NCI-H2196 treated with DMSO at 0.1 percent for 48 hours (cell line): ENCODE data around the gene ERVK3-1.
"Not testable (repeated sequence)": the region's sequence is repeated elsewhere in the genome, so short reads cannot be mapped to it uniquely, and the experiment has no call there.

Source experiments
- DNase-seq: peaks from one replicate; lab custom pipeline; 2025; ENCODE audit not compliant: unreplicated experiment; lab: John Stamatoyannopoulos, UW

Gene ERVK3-1, protein sequence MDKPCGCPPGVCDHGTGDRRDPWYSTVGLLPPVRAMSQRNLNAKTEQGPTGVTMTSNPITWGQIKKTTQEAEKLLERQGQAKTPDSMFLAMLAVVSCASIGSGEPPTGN

DNA sequence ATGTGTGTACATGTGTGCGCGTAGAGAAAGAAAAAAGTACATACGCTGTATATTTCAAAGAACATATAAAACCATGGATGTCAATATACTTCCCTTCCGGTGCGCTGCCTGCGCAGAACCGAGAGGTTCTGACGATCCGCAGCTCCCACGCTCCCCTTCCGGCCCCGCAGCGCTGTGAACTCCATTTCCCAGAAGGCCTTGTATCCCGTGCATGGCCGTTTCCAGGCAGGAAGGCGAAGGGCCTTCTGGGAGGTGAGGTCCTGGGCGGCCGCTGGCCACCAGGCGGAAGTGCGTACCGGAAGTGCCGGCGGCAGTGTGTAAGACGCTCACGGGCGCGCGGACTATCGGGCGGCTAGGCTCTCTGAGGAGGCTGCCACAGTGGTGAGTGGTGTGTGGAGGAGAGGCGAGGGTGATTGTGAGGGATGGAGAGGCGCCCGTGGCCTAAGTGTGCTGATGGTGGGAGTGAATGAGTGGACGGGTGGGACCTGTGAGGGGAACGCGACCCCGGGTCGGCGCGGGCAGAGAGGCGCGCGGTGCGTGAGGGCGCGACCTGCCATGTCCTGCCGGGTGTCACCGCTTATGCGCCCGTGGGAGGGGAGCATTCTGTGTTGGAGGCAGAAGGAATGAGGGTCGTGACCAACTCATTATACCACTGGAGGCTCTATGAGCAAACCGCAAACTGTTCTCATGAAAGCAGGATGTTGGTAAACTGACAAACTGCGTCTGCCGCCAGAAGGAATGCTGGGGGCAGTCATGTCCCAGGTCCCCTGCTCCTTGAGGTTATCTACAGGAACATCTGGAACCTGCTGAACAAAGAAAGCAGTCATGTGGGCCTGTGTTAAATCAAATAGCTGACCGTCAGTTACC, at the start of gene ERVK3-1:
Gene ERVK3-1, plus strand, starts transcription at position 313 of the 867 bp plus-strand sequence. CDS start 6,792 bp downstream, outside the sequence.
- peak; percentile 95 for DNase-seq

DNA sequence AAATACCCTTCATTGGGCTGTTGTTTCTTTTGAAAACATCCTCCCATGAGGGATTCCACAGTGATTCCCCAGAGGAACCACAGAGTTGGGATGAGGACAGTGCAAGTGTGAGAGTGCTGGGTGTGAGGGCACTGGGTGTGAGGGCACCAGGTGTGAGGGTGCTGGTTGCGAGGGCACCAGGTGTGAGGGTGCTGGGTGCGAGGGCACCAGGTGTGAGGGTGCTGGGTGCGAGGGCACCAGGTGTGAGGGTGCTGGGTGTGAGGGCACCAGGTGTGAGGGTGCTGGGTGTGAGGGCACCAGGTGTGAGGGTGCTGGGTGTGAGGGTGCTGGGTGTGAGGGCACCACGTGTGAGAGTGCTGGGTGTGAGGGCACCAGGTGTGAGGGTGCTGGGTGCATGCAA, 46.9 kb upstream of the ERVK3-1 start:
- DNase-seq: not testable (repeated sequence)

DNA sequence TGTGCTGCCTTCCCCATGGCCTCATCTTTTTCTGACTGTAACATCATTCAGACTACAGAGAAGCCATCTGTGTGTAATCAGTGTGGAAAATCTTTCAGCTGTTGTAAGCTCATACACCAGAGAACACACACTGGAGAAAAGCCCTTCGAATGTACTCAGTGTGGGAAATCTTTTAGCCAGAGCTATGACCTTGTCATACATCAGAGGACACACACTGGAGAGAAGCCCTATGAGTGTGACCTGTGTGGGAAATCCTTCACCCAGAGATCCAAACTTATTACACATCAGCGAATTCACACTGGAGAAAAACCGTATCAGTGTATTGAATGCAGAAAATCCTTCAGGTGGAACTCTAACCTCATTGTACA, 43.6 kb upstream of the ERVK3-1 start:
- DNase-seq: no peak

DNA sequence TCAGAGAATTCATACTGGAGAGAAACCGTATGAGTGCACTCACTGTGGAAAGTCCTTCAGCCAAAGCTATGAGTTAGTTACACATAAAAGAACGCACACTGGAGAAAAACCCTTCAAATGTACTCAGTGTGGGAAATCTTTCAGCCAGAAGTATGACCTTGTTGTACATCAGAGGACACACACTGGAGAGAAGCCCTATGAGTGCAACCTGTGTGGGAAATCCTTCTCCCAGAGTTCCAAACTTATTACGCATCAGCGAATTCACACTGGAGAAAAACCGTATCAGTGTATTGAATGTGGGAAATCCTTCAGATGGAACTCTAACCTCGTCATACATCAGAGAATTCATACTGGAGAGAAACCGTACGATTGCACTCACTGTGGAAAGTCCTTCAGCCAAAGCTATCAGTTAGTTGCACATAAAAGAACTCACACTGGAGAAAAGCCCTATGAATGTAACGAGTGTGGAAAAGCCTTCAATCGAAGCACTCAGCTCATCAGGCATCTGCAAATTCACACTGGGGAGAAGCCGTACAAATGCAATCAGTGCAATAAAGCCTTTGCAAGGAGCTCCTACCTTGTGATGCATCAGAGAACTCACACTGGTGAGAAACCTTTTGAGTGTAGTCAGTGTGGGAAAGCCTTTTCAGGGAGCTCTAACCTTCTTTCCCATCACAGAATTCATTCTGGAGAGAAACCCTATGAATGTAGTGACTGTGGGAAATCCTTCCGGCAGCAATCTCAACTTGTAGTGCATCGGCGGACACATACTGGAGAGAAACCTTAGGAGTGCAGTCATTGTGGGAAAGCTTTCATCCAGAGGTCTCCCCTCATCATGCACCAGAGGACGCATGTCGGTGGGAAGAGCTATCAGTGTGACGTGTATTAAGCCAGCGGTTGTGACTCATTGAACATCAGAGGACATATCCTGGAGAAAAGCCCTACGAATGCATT, 42.9 kb upstream of the ERVK3-1 start:
- DNase-seq: no peak

DNA sequence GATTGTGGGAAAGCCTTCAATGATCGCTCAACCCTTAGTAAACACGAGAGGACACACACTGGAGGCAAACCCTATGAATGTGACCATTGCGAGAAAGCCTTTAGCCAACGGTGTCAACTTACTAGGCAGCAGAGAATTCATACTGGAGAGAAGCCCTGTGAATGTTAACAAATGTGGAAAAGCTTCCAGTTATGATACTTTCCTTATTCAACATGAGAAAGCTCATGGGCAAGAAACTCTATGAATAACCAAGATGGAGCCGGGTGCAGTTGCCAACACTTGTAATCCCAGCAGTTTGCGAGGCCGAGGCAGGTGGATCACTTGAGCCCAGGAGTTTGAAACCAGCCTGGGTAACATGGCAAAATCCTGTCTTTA, 42.3 kb upstream of the ERVK3-1 start:
- no peak for DNase-seq

DNA sequence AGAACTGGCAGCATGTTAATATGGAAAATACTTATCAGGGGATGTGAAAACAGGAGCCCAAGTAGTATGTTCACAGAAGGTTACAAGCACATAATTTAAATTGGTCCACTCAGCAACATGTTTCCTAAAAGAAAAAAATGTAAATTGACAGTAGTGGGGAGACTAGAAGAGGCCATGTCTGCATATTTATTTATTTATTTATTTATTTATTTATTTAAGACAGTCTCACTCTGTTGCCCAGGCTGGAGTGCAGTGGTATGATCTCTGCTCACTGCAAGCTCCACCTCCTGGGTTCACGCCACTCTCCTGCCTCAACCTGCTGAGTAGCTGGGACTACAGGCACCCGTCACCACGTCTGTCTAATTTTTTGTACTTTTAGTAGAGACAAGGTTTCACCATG, 40.1 kb upstream of the ERVK3-1 start:
- no peak for DNase-seq

DNA sequence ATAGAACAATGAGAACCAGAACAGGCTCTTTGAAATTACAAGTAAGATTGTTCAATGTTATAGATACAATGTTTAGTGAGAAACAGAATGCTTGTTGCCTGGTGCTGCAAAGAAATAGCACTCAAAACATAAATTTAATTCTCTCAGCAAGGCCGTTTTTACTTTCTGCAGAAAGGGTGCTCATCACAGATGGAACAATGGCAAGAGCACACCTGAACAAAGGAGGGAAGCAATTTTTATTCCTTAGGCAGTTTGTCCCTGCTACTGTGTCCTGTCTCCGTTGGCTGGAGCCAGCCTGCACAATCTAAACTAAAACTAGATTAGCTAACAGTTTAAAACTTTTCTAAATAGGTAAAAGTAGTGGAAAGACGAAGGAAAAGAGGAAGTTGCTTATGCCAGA, 36.8 kb upstream of the ERVK3-1 start:
- DNase-seq: no peak

DNA sequence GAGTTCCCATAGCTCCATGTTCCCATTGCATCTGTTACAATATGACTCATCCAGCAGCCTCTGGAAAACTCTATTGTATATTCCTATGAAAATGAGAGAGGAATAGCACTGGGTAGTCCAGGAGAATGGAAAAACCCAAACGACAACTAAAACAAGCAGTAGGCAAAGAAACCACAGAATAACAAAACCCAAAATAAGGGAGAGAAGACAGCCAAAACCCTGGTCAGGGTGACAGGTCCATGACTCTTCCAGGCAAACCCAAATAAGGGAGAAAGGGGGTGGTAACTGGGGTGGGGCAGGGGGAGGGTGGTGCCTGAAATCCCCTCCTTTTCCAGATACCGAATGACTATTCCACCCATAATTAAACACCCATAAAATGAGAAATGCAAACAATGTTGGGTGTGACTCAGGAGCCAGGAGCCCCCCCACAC, 30.4 kb upstream of the ERVK3-1 start:
- DNase-seq: no peak

DNA sequence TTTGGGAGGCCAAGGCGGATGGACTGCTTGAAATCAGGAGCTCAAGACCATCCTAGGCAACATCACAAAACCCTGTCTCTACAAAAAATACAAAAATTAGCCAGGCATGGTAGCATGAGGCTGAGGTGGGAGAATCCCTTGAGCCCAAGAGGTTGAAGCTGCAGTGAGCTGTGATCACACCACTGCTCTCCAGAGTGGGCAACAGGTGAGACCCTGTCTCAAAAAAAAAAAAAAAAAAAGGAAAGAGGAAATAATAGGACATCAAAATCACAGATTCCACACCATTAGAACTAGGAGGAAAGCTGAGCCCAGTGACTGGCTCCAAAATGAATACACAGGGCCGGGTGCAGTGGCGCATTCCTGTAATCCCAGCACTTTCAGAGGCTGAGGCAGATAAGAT, 29.6 kb upstream of the ERVK3-1 start:
- DNase-seq: no peak

DNA sequence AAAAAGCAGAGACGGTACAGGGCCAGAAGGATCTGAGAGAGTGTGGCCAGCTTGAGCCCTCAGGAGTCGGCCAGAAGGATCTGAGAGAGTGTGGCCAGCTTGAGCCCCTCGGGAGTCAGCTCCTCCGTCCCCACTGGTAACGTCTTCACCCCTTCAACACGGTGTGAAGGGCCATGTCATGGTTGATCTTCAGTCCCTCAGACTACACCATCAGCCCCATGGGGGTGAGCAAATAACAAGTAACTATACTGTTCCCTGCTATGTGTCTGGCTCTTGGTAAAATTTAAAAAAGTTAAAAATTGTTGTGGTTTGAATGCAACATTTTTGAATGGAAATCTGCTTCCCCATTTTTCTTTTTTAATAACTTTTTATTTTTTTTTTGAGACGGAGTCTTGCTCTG, 28.0 kb upstream of the ERVK3-1 start:
- DNase-seq: no peak

DNA sequence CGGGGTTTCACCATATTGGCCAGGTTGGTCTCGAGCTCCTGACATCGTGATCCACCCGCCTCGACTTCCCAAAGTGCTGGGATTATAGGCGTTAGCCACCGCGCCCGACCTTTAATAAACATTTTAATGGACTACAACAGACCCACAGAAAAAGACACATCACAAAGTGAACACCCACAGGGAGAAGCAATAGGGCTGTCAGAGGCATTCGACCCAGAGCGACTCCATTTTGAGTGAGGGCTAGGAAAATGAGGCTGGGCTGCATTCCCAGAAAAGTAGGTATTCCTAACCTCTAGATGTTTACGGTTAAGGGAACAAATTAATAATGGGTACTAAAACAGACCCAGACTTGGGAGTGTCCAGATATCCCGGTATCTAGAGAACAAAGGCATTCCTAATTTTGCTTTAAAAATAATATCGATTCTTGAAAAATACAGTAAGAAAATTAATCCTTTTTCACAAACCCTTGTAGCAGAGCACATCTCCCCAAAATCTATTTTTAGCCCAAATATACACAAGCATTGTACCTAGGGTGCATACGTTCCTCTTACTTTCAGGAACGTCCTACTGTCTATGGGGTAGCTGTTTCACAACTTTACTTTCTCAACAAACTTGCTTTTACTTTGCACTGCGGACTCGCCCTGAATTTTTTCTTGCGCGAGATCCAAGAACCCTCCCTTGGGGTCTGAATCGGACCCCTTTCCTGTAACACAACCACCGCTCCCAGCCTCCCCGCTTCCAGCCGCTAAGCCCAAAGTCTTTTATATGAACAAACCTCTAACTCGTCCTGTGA, 27.2 kb upstream of the ERVK3-1 start:
- no peak for DNase-seq

DNA sequence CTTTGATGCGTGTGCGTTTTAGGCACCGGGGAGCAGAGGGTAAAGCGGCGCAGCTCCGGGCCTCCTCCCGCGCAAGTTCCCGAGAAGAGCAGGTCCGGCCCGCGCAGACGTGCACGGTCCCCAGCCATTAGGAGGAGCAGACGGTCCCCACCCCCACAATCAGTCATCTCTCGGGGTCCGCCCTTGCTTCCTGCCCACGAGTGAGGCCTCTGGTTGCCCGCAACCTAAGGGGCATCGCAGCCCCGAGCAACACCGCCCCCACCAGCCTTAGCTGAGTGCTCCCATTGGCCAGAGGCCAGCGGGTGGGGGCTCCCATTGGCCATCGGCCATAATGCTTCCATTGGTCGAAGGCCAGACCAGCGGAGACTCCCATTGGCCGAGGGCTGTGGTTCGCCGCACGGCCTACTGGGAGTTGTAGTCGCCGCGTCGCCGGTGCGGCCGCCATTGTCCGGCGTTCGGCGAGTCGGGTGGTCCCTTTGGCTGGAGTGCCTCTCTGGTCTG, 26.6 kb upstream of the ERVK3-1 start, which contains the start of gene ZNF8:
Gene ZNF8, plus strand, starts transcription at position 415 of the 501 bp plus-strand sequence. CDS start 127 bp downstream, outside the sequence.
- DNase-seq: peak; percentile 95

DNA sequence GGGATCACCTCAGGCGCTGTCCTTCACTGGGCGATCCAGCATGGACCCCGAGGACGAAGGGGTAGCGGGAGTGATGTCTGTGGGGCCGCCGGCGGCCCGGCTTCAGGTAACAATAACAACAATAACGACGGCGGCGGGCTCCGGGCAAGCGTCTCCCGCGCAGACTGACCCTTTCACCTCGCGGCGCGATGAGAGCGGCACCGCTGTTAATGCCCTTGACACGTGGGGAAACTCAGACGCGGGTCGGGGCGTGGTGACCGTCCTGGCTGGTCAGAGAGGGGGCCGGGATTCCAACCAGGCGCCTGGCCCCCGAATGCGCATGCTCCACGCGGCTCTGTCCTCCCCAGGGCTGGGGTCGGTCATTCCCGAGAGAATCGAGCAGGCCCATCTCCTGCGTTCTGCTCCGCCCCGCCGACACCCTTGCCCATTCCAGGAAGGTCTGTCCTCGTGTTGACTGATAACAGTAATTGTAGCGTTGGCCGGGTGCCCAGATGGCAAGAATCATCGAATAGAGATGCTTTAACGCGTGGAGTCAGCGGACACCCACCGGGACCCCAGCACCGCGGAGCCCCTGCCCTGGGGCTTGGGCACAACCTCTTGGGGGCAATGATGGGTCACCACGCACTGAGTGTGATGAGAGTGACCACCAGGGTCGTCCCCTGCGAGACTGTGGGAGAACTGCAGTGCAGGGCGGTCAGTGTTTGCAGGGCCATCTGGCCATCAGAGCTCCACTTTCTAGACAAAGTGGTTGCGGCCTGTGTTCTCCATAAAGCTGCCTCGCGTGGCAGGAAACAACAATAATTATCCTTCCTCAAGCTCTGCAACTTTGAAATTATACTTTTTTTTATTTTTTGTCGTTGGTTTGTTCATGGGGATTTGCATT, 25.9 kb upstream of the ERVK3-1 start:
- peak; percentile 40 for DNase-seq

DNA sequence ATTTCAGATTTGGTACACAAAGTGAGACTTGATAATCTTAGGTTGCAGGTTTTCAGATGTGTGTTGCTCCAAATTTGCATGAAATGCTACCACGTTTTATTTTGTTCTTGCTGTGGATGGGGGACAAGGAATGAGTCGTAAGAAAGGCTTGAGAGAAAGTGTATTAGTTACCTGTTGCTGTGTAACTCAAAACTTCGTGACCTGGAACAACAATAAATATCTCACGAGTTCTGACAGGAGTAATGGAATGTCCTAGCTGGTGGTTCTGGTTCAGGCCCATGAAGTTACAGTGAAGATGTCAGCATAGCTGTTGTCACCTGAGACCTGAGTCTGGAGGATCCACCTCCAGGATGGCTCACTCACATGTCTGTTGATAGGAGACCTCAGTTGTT, 25.3 kb upstream of the ERVK3-1 start:
- DNase-seq: no peak

DNA sequence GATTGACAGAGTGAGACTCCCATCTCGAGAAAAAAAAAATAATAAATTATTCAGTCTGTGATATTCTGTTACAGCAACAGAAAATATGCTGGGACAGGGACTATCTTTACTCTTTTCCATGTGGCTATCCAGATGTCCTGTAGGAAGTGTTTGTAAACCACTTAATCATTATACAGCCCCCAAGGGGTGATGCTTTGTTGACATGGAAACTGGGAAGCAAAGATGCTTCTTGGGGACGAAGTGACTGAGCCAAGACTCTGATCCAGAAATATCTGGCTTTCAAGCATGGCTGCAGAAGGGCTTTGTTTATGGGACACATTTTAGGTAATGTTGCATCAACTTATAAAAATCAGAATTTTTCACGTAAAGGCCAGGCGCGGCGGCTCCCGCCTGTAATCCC, 21.0 kb upstream of the ERVK3-1 start:
- no peak for DNase-seq

DNA sequence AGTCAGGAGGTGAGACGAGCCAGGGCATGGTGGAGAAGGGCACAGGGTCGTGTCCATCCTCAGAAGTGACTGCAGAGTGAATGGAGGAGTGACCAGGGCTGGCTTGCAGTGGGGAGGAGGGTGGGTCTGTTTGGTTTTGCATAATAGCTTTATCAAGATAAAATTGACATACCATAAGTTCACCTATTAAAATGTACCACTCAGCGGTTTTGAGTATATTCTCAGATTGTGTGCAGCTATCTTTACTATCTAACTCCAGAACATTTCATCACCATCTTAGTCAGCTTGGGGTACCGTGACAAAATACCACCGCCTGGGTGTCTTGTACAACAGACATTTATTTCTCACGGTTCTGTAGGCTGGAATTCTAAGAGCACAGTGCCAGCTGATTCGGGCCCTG, 13.2 kb upstream of the ERVK3-1 start:
- DNase-seq: no peak

DNA sequence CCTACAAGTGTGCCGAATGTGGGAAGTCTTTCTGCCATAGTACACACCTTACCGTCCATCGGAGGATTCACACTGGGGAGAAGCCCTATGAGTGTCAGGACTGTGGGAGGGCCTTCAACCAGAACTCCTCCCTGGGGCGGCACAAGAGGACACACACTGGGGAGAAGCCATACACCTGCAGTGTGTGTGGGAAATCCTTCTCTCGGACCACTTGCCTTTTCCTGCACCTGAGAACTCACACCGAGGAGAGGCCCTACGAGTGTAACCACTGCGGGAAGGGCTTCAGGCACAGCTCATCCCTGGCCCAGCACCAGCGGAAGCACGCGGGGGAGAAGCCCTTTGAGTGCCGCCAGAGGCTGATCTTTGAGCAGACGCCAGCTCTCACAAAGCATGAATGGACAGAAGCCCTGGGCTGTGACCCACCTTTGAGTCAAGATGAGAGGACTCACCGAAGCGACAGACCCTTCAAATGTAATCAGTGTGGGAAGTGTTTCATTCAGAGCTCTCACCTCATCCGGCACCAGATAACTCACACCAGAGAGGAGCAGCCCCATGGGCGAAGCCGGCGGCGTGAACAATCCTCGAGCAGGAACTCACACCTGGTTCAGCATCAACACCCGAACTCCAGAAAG, 10.3 kb upstream of the ERVK3-1 start:
- no peak for DNase-seq

DNA sequence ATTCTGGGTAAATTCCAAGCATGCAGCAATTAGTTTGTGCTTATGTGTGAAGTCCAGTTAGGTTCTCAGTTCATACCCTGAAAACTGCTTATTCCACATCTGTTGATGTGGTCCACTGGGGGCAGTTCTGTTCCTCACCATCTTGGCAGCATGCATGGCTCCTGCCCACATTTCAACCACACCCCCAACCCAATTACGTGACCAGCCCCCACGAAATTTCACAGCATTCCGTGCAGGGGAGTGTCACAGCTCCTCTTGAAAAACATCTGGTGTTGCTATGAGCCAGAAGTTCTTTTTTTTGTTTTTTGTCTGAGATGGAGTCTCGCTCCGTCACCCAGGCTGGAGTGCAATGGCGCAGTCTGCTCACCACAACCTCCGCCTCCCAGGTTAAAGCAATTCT, 9.1 kb upstream of the ERVK3-1 start:
- DNase-seq: no peak

DNA sequence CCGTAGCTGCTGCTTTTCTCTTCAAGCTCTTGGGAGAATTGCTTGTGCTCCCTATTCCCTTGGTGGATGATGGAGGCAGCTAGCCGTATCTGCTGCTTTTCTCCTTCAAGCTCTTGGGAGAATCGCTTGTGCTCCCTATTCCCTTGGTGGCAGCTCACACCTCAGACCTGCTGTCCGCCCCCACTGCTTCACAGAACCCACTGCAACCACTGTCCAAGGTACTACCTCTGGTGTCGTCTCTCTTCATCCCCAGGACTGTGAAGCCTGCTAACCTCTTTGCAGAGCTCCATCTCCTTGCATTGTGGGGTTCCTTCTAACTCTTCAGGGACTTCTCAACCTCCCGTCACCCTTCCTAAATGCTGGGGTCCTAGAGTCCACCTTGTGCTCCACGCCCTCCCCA, 4.6 kb upstream of the ERVK3-1 start:
- no peak for DNase-seq
